Measurements from ENCODE around the gene B3GALT6.

GRCh38 chr1:1262071-1262470 is 30.0 kb downstream of the B3GALT6 start:
- TF ChIP-seq, protein P1, sequence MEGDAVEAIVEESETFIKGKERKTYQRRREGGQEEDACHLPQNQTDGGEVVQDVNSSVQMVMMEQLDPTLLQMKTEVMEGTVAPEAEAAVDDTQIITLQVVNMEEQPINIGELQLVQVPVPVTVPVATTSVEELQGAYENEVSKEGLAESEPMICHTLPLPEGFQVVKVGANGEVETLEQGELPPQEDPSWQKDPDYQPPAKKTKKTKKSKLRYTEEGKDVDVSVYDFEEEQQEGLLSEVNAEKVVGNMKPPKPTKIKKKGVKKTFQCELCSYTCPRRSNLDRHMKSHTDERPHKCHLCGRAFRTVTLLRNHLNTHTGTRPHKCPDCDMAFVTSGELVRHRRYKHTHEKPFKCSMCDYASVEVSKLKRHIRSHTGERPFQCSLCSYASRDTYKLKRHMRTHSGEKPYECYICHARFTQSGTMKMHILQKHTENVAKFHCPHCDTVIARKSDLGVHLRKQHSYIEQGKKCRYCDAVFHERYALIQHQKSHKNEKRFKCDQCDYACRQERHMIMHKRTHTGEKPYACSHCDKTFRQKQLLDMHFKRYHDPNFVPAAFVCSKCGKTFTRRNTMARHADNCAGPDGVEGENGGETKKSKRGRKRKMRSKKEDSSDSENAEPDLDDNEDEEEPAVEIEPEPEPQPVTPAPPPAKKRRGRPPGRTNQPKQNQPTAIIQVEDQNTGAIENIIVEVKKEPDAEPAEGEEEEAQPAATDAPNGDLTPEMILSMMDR (IDR thresholded peaks at IDR 0.05; ENCODE audit: low read depth, low read length): no peak
- TF ChIP-seq POLR2A (IDR thresholded peaks at IDR 0.05; ENCODE audit: extremely low read depth, insufficient read length): no peak
- TF ChIP-seq, protein P2, sequence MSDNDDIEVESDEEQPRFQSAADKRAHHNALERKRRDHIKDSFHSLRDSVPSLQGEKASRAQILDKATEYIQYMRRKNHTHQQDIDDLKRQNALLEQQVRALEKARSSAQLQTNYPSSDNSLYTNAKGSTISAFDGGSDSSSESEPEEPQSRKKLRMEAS (IDR thresholded peaks at IDR 0.05; ENCODE audit: low read depth, low read length): no peak
